Calu3 (cell line): ENCODE results near the gene ARHGAP40. TPM values are rescaled to one million over a fixed set of nuclear protein-coding genes. Genes with fewer than 3 reads are reported as not detected.
"Not testable (repeated sequence)": the region's sequence is repeated elsewhere in the genome, so short reads cannot be mapped to it uniquely, and the experiment has no call there.

Experiments
- BruUV-seq: library from RNA; stranded (reverse); fragments of 400-500 nt; replicated peaks from 2 replicates; lab custom pipeline; 2021; lab: Mats Ljungman, UMichigan
- CTCF ChIA-PET: fragments of 300-600 bp; sonication (Branson Sonifier 250); formaldehyde crosslinking; loops from one replicate; lab custom pipeline; 2022; ENCODE audit warnings: antibody characterized with exemption; lab: Charles Lee
- DNase-seq: peaks from one replicate; pipeline ENCODE4 v3.0.0; 2022
- H3K27ac Mint-ChIP-seq: one replicate; pipeline ENCODE4 v1.8.0; 2022; ENCODE audit warnings: mixed read lengths; ENCODE audit not compliant: unreplicated experiment
- H3K27me3 Mint-ChIP-seq: one replicate; pipeline ENCODE4 v1.8.0; 2022; ENCODE audit warnings: mixed read lengths; ENCODE audit not compliant: unreplicated experiment
- H3K36me3 Mint-ChIP-seq: one replicate; pipeline ENCODE4 v1.8.0; 2022; ENCODE audit warnings: mild to moderate bottlenecking, moderate library complexity, mixed read lengths; ENCODE audit not compliant: insufficient read depth, unreplicated experiment
- H3K4me1 Mint-ChIP-seq: one replicate; pipeline ENCODE4 v1.8.0; 2022; ENCODE audit warnings: mild to moderate bottlenecking, low read depth, mixed read lengths; ENCODE audit not compliant: unreplicated experiment
- H3K4me3 Mint-ChIP-seq: one replicate; pipeline ENCODE4 v1.8.0; 2022; ENCODE audit warnings: mild to moderate bottlenecking, low read depth, moderate library complexity, mixed read lengths; ENCODE audit not compliant: unreplicated experiment
- H3K9me3 Mint-ChIP-seq: one replicate; pipeline ENCODE4 v1.8.0; 2022; ENCODE audit warnings: low read depth, mixed read lengths; ENCODE audit not compliant: unreplicated experiment
- CTCF ChIP-seq: fragments of 200-600 bp; IDR thresholded peaks from one replicate; pipeline ENCODE4 v1.8.0; 2022; ENCODE audit warnings: antibody characterized with exemption; ENCODE audit not compliant: unreplicated experiment
- intact Hi-C: fragments of 100-400 bp; cut with micrococcal nuclease; formaldehyde crosslinking; loops from one replicate; pipeline ENCODE4 v1.10.0; 2022; ENCODE audit not compliant: unreplicated experiment
- total RNA-seq: library from RNA; stranded (reverse); gene quantifications from 2 replicates; pipeline ENCODE4 v1.2.3, GENCODE V29; 2022

Gene ARHGAP40
- total RNA-seq, 1 experiment from 2014 or later = 8.3 TPM

GRCh38 chr20:38589351-38589750, 12.3 kb upstream of the ARHGAP40 start:
- Mint-ChIP-seq H3K27me3 (no peaks in the 10 kb centered on the region), H3K36me3 (no peaks in the 10 kb centered on the region), H3K27ac (no peak overlapping the region), H3K9me3 (no peaks in the 10 kb centered on the region), H3K4me3 (no peak overlapping the region), H3K4me1 (no peaks in the 10 kb centered on the region)
- CTCF ChIA-PET = no interaction called here
- DNase-seq = no peak
- BruUV-seq = no TSS peak
- no peak for TF ChIP-seq CTCF
- intact Hi-C loops = no loop called here

- intact Hi-C loops = no loop called here
- no peaks in the 10 kb centered on the region for H3K36me3 Mint-ChIP-seq
- no peaks in the 10 kb centered on the region for H3K9me3 Mint-ChIP-seq
- CTCF ChIA-PET = no interaction called here
- H3K4me1 Mint-ChIP-seq = no peaks in the 10 kb centered on the region
- no TSS peak for BruUV-seq
- TF ChIP-seq CTCF = no peak
- DNase-seq = no peak
- H3K27ac Mint-ChIP-seq = no peak overlapping the region
- H3K4me3 Mint-ChIP-seq = no peak overlapping the region
- no peaks in the 10 kb centered on the region for H3K27me3 Mint-ChIP-seq
Observed at GRCh38 chr20:38589967-38590675, 11.5 kb upstream of the ARHGAP40 start.

- Mint-ChIP-seq H3K36me3 (no peaks in the 10 kb centered on the region), H3K4me3 (no peak overlapping the region), H3K4me1 (no peaks in the 10 kb centered on the region), H3K27me3 (no peaks in the 10 kb centered on the region), H3K9me3 (no peaks in the 10 kb centered on the region), H3K27ac (no peak overlapping the region)
- no peak for TF ChIP-seq CTCF
- no TSS peak for BruUV-seq
- CTCF ChIA-PET = no interaction called here
- DNase-seq = no peak
- intact Hi-C loops = no loop called here
Observed at GRCh38 chr20:38590676-38591473, 10.7 kb upstream of the ARHGAP40 start.

- intact Hi-C loops = no loop called here
- no peak for DNase-seq
- Mint-ChIP-seq H3K27ac (no peak overlapping the region), H3K27me3 (peaks cover 1% of the 10 kb centered on the region), H3K4me1 (no peaks in the 10 kb centered on the region), H3K4me3 (no peak overlapping the region), H3K9me3 (no peaks in the 10 kb centered on the region), H3K36me3 (no peaks in the 10 kb centered on the region)
- CTCF ChIA-PET = no interaction called here
- BruUV-seq = no TSS peak
- no peak for TF ChIP-seq CTCF
Observed at GRCh38 chr20:38591474-38592410, 9.9 kb upstream of the ARHGAP40 start.

GRCh38 chr20:38592411-38592790, 9.2 kb upstream of the ARHGAP40 start:
- H3K36me3 Mint-ChIP-seq, H3K27ac Mint-ChIP-seq, H3K9me3 Mint-ChIP-seq, CTCF ChIA-PET, DNase-seq, H3K27me3 Mint-ChIP-seq, H3K4me1 Mint-ChIP-seq, BruUV-seq, intact Hi-C loops, H3K4me3 Mint-ChIP-seq: not testable (repeated sequence)

- H3K9me3 Mint-ChIP-seq, H3K36me3 Mint-ChIP-seq, DNase-seq, BruUV-seq, CTCF ChIA-PET, intact Hi-C loops, H3K4me3 Mint-ChIP-seq, H3K27ac Mint-ChIP-seq, H3K4me1 Mint-ChIP-seq: not testable (repeated sequence)
- peaks cover 17% of the 10 kb centered on the region for H3K27me3 Mint-ChIP-seq
Observed at GRCh38 chr20:38594281-38594680, 7.3 kb upstream of the ARHGAP40 start.
